PFSK-1 (cell line): ENCODE data around the gene PTBP1.

ENCODE experiments used
- FOXP2 ChIP-seq: optimal IDR thresholded peaks from 2 replicates; pipeline ENCODE3; 2011; ENCODE audit warnings: borderline replicate concordance, control low read depth, inconsistent platforms; ENCODE audit not compliant: insufficient read depth; ENCODE audit errors: extremely low read length, extremely low read depth
- POLR2AphosphoS5 ChIP-seq: IDR thresholded peaks from 2 replicates; pipeline ENCODE4 v1.6.1; 2012; ENCODE audit warnings: low read depth, mild to moderate bottlenecking, control low read depth, low read length, moderate library complexity
- SIN3A ChIP-seq: IDR thresholded peaks from 2 replicates; pipeline ENCODE4 v1.6.1; 2012; ENCODE audit warnings: mild to moderate bottlenecking, low read length, moderate library complexity, borderline replicate concordance; ENCODE audit not compliant: insufficient read depth
- TAF1 ChIP-seq: IDR thresholded peaks from 2 replicates; pipeline ENCODE4 v1.6.1; 2012; ENCODE audit warnings: low read length, control low read depth, borderline replicate concordance; ENCODE audit not compliant: insufficient read depth
- TF ChIP-seq, protein P1 (sequence below), 2 experiments: IDR thresholded peaks; 2 replicates each; pipeline versions ENCODE4 v1.6.1 to v1.8.0; 2011 to 2012; ENCODE audit warnings: low read depth in 2 of 2, low read length in 2 of 2, control low read depth in 1 of 2, inconsistent platforms in 1 of 2, mild to moderate bottlenecking in 1 of 2, moderate library complexity in 1 of 2; ENCODE audit not compliant: insufficient read depth in 1 of 2

DNA sequence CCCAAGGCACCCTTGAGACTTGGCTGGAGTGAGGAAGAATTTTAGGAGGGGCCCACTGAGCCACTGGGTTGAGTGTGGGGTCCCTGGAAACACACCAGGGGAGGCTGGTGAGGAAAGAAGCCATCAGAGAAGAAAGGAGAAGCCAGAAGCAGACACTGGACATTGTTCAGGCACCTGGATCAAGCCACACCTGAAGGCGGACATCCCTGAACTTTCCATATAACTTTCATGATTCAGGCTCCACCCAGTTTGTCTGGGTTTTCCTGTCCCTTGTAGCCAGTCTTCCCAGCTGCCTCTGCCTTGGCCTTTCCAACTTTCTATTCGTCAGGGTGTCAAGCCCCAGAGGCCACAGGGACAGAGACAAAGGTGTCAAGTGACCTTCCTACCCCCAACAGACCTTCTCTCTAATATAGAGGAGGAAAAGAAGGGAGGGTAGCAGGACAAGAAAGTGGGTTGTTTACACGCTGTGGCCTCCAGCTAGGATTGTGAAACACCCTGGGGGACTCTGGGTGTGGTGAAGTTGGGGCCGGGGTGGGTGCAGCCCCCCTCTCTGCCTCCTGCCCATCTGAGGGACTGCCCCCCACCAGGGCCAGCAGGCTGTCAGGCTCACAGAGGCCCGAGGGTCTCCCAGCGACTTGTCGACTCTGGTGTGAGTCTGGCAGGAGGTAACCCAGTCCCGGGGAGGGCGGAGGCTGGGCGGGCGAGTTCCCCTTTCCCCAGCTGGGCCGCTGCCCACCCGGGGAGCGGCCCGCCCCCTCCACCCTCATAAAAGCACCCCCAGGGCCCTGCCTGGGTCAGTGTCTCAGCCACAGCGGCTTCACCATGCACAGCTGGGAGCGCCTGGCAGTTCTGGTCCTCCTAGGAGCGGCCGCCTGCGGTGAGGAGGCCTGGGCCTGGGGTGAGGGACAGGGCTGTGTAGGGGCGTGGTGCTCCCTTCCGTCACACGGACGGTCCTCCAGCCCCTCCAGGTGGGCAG lies 61.9 kb downstream of the PTBP1 start, which contains the start of gene CFD:
- TF ChIP-seq SIN3A (no peak), POLR2AphosphoS5 (no peak), TAF1 (no peak), FOXP2 (no peak)
- TF ChIP-seq, protein P1, sequence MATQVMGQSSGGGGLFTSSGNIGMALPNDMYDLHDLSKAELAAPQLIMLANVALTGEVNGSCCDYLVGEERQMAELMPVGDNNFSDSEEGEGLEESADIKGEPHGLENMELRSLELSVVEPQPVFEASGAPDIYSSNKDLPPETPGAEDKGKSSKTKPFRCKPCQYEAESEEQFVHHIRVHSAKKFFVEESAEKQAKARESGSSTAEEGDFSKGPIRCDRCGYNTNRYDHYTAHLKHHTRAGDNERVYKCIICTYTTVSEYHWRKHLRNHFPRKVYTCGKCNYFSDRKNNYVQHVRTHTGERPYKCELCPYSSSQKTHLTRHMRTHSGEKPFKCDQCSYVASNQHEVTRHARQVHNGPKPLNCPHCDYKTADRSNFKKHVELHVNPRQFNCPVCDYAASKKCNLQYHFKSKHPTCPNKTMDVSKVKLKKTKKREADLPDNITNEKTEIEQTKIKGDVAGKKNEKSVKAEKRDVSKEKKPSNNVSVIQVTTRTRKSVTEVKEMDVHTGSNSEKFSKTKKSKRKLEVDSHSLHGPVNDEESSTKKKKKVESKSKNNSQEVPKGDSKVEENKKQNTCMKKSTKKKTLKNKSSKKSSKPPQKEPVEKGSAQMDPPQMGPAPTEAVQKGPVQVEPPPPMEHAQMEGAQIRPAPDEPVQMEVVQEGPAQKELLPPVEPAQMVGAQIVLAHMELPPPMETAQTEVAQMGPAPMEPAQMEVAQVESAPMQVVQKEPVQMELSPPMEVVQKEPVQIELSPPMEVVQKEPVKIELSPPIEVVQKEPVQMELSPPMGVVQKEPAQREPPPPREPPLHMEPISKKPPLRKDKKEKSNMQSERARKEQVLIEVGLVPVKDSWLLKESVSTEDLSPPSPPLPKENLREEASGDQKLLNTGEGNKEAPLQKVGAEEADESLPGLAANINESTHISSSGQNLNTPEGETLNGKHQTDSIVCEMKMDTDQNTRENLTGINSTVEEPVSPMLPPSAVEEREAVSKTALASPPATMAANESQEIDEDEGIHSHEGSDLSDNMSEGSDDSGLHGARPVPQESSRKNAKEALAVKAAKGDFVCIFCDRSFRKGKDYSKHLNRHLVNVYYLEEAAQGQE (IDR thresholded peaks at IDR 0.05; ENCODE audit: insufficient read depth in 1 of 2, low read depth in 2 of 2, low read length in 2 of 2), result no peak
